Stomach (tissue), 9 donors: ENCODE data around the gene GNAI3. TPM values are rescaled to one million over a fixed set of nuclear protein-coding genes. Genes with fewer than 3 reads are reported as not detected.

Experiments used
- DNase-seq, 2 donors: peaks; one replicate each; pipeline versions ENCODE4 v3.0.0 to v3.0.0-alpha.2; 2013 to 2019
- H3K27ac ChIP-seq, 5 donors: fragments of 200-600 bp in 4 of 5; sonication (generic) in 4 of 5; one replicate each; pipeline ENCODE4 v1.5.1; 2013 to 2019; ENCODE audit warnings: mild to moderate bottlenecking in 1 of 5, moderate library complexity in 1 of 5
- H3K27me3 ChIP-seq, 3 donors: fragments of 200-600 bp; sonication (generic); one replicate each; pipeline ENCODE4 v1.5.1; 2017 to 2019; ENCODE audit warnings: mixed run types in 1 of 3
- H3K36me3 ChIP-seq, 4 donors: fragments of 200-600 bp; sonication (generic); 1 replicate in 3 of 4; 2 replicates in 1 of 4; pipeline ENCODE4 v1.5.1; 2016 to 2019
- H3K4me1 ChIP-seq, 4 donors: fragments of 200-600 bp; sonication (generic); one replicate each; pipeline ENCODE4 v1.5.1; 2016 to 2019
- H3K4me3 ChIP-seq, 4 donors: fragments of 200-600 bp; sonication (generic) in 3 of 4; one replicate each; pipeline ENCODE4 v1.5.1; 2016 to 2019; ENCODE audit warnings: mild to moderate bottlenecking in 1 of 4
- H3K9me3 ChIP-seq, 4 donors: fragments of 200-600 bp; sonication (generic); one replicate each; pipeline ENCODE4 v1.5.1; 2016 to 2019
- CTCF ChIP-seq, 7 experiments: fragments of 450-650 bp in 4 of 7; fragments of 200-600 bp in 3 of 7; sonication (generic) in 3 of 7; IDR thresholded peaks; one replicate each; pipeline ENCODE4 v1.5.1; 2016 to 2019; ENCODE audit warnings: antibody characterized with exemption in 7 of 7, control low read depth in 2 of 7, mild to moderate bottlenecking in 1 of 7
- EP300 ChIP-seq: sonication (generic); formaldehyde crosslinking; IDR thresholded peaks from one replicate; pipeline ENCODE4 v1.6.1; 2017; ENCODE audit warnings: antibody characterized with exemption
- POLR2A ChIP-seq, 4 donors: fragments of 450-650 bp; IDR thresholded peaks; one replicate each; pipeline ENCODE4 v1.6.1; 2016; ENCODE audit warnings: antibody characterized with exemption in 4 of 4, control low read depth in 2 of 4, mild to moderate bottlenecking in 1 of 4, moderate library complexity in 1 of 4
- POLR2AphosphoS5 ChIP-seq, 3 donors: sonication (generic); formaldehyde crosslinking; IDR thresholded peaks; one replicate each; pipeline ENCODE4 v1.6.1; 2016; ENCODE audit warnings: antibody characterized with exemption in 3 of 3
- WGBS, 5 donors: extraction: QIAGEN DNeasy Blood & Tissue Kit in 3 of 5; methylation state at CpG; one replicate each; pipeline versions ENCODE4 v1.1.5 to v1.1.7; 2013 to 2018; 5-methylcytosine and 5-hydroxymethylcytosine counted together
- intact Hi-C: fragments of 100-400 bp; cut with DNase I; formaldehyde crosslinking; loops from one replicate; pipeline ENCODE4 v1.15.1; 2023; ENCODE audit warnings: low total_unique reads
- polyA plus RNA-seq, 3 donors: library from polyadenylated mRNA; stranded (reverse); fragments of 200-250 nt; gene quantifications; one replicate each; pipeline ENCODE4 v1.2.3, GENCODE V29; 2013
- total RNA-seq, 5 donors: library from RNA; depleted of rRNA; stranded (reverse); fragments of >200 nt; gene quantifications; one replicate each; pipeline versions ENCODE4 v1.1.0 to v1.2.3, GENCODE V29; 2014 to 2016
- donor health status: healthy with polysubstance abuse.
- donor health status: Bipolar disorder and iron deficiency.
- donor health status: healthy.

The GNAI3 gene
- total and polyA plus RNA-seq, 8 donors, result 0.58 to 12.7 (median 3.1) TPM

GRCh38 chr1:109632671-109633346 lies 84.4 kb downstream of the GNAI3 start:
- H3K4me3 ChIP-seq, result no peak overlapping the region
- intact Hi-C loops, result loop anchor here (5.0 kb wide), 1 partner anchor 91 kb away; no protein-coding TSS in a partner anchor
- H3K4me1 ChIP-seq, result peaks cover 9 to 52% (median 32%) of the 10 kb centered on the region in 4 donors
- DNase-seq, result peak; percentile 40 to 89
- 56 to 74% (median 62%) methylated on average over 4 to 5 of the region's 5 CpGs for WGBS, 5 donors
- TF ChIP-seq POLR2AphosphoS5 (IDR thresholded peaks at IDR 0.05) (peak in 1 of 3 donors; percentile 43), POLR2A (IDR thresholded peaks at IDR 0.05) (no peak), CTCF (IDR thresholded peaks at IDR 0.05) (no peak)
- peaks cover 35 to 46% (median 39%) of the 10 kb centered on the region in 4 donors for H3K36me3 ChIP-seq
- no peaks in the 10 kb centered on the region for H3K27me3 ChIP-seq
- H3K9me3 ChIP-seq, result no peaks in the 10 kb centered on the region
- peak overlapping the region in 4 of 5 donors; percentile 12 to 78 (median 62) for H3K27ac ChIP-seq

GRCh38 chr1:109634292-109634691 lies 85.9 kb downstream of the GNAI3 start:
- Histone ChIP-seq H3K4me3 (no peak overlapping the region), H3K27ac (no peak overlapping the region), H3K4me1 (peaks cover 15 to 58% (median 34%) of the 10 kb centered on the region in 4 donors), H3K9me3 (no peaks in the 10 kb centered on the region), H3K36me3 (peaks cover 20 to 31% (median 24%) of the 10 kb centered on the region in 4 donors), H3K27me3 (no peaks in the 10 kb centered on the region)
- TF ChIP-seq POLR2A (IDR thresholded peaks at IDR 0.05) (no peak), EP300 (no peak), POLR2AphosphoS5 (IDR thresholded peaks at IDR 0.05) (no peak), CTCF (IDR thresholded peaks at IDR 0.05) (no peak)
- no peak for DNase-seq
- 78 to 84% (median 82%) methylated on average over 6 of the region's 6 CpGs for WGBS, 5 donors
- intact Hi-C loops, result loop anchor here (5.0 kb wide), 1 partner anchor 92 kb away; no protein-coding TSS in a partner anchor

- Histone ChIP-seq H3K27me3 (no peaks in the 10 kb centered on the region), H3K4me3 (no peak overlapping the region), H3K36me3 (peaks cover 13 to 24% (median 16%) of the 10 kb centered on the region in 4 donors), H3K9me3 (no peaks in the 10 kb centered on the region), H3K4me1 (peaks cover 17 to 66% (median 37%) of the 10 kb centered on the region in 4 donors), H3K27ac (no peak overlapping the region)
- intact Hi-C loops, result loop anchor here (5.0 kb wide), 1 partner anchor 93 kb away; no protein-coding TSS in a partner anchor
- DNase-seq, result no peak
- TF ChIP-seq POLR2A (IDR thresholded peaks at IDR 0.05) (no peak), EP300 (no peak), CTCF (IDR thresholded peaks at IDR 0.05) (no peak)
- 41 to 60% (median 56%) methylated on average over 13 of the region's 13 CpGs for WGBS, 5 donors
Observed at GRCh38 chr1:109634771-109635750, 86.6 kb downstream of the GNAI3 start.

GRCh38 chr1:109635862-109636200 lies 87.4 kb downstream of the GNAI3 start:
- Histone ChIP-seq H3K36me3 (peaks cover 7 to 16% (median 11%) of the 10 kb centered on the region in 4 donors), H3K4me3 (no peak overlapping the region), H3K27me3 (no peaks in the 10 kb centered on the region), H3K4me1 (peaks cover 17 to 73% (median 37%) of the 10 kb centered on the region in 4 donors), H3K9me3 (no peaks in the 10 kb centered on the region), H3K27ac (peak overlapping the region in 1 of 5 donors; percentile 27)
- intact Hi-C loops, result no loop called here
- 54 to 83% (median 76%) methylated on average over 2 of the region's 2 CpGs for WGBS, 5 donors
- DNase-seq, result no peak
- no peak for TF ChIP-seq POLR2AphosphoS5 (IDR thresholded peaks at IDR 0.05)
- TF ChIP-seq CTCF (IDR thresholded peaks at IDR 0.05), result no peak
- TF ChIP-seq POLR2A (IDR thresholded peaks at IDR 0.05), result no peak
- TF ChIP-seq EP300, result no peak
